NCI-H2171 (cell line): ENCODE measurements around the gene MICAL2.

Source experiments
- DNase-seq: peaks from one replicate; lab custom pipeline; 2025; lab: John Stamatoyannopoulos, UW

MICAL2 gene

GRCh38 chr11:12098601-12099000, 11.8 kb upstream of the MICAL2 start:
- no peak for DNase-seq

GRCh38 chr11:12099132-12099873, 11.1 kb upstream of the MICAL2 start:
- DNase-seq = no peak

GRCh38 chr11:12100429-12100828, 10.0 kb upstream of the MICAL2 start:
- DNase-seq = no peak

GRCh38 chr11:12100841-12101242, 9.5 kb upstream of the MICAL2 start:
- no peak for DNase-seq

GRCh38 chr11:12101318-12101717, 9.1 kb upstream of the MICAL2 start:
- no peak for DNase-seq

- DNase-seq = no peak
Observed at GRCh38 chr11:12102588-12103410, 7.6 kb upstream of the MICAL2 start.

GRCh38 chr11:12103411-12104225, 6.8 kb upstream of the MICAL2 start:
- DNase-seq = no peak

- no peak for DNase-seq
Observed at GRCh38 chr11:12105471-12105870, 4.9 kb upstream of the MICAL2 start.

- DNase-seq = no peak
Observed at GRCh38 chr11:12106101-12106500, 4.3 kb upstream of the MICAL2 start.

- DNase-seq = no peak
Observed at GRCh38 chr11:12106501-12106900, 3.9 kb upstream of the MICAL2 start.

- DNase-seq = no peak
Observed at GRCh38 chr11:12108875-12109453, 1.4 kb upstream of the MICAL2 start.

- DNase-seq = no peak
Observed at GRCh38 chr11:12109591-12110196, 696 bp upstream of the MICAL2 start.

GRCh38 chr11:12110714-12111548, 541 bp downstream of the MICAL2 start:
- DNase-seq = no peak

GRCh38 chr11:12111549-12112520, 1.4 kb downstream of the MICAL2 start:
- DNase-seq = no peak

GRCh38 chr11:12112750-12113149, 2.4 kb downstream of the MICAL2 start:
- no peak for DNase-seq

- DNase-seq = no peak
Observed at GRCh38 chr11:12113294-12113693, 2.9 kb downstream of the MICAL2 start.

GRCh38 chr11:12114193-12115033, 4.0 kb downstream of the MICAL2 start:
- no peak for DNase-seq

- no peak for DNase-seq
Observed at GRCh38 chr11:12116425-12117032, 6.1 kb downstream of the MICAL2 start.
